Hematopoietic multipotent progenitor cell treated with erythropoietin and hydrocortisone succinate and interleukin-3 and kit ligand, for 8 days (in vitro differentiated cells): ENCODE measurements around the gene CARD19.

ENCODE experiments used
- DNase-seq: peaks from one replicate; pipeline ENCODE4 v3.0.0-alpha.2; 2015

The CARD19 gene

GRCh38 chr9:93064392-93065134, 31.5 kb upstream of the CARD19 start:
- peak; percentile 56 for DNase-seq

- DNase-seq, result no peak
Measured at GRCh38 chr9:93065135-93065720, 30.8 kb upstream of the CARD19 start.

GRCh38 chr9:93066978-93067603, 28.9 kb upstream of the CARD19 start:
- no peak for DNase-seq

- no peak for DNase-seq
Measured at GRCh38 chr9:93068956-93069355, 27.1 kb upstream of the CARD19 start.

- peak; percentile 92 for DNase-seq
Measured at GRCh38 chr9:93071464-93071863, 24.6 kb upstream of the CARD19 start.

- DNase-seq, result peak; percentile 52
Measured at GRCh38 chr9:93072383-93072795, 23.6 kb upstream of the CARD19 start.

GRCh38 chr9:93076101-93076791, 19.8 kb upstream of the CARD19 start:
- no peak for DNase-seq

- DNase-seq, result no peak
Measured at GRCh38 chr9:93076792-93077128, 19.3 kb upstream of the CARD19 start.

GRCh38 chr9:93077367-93077766, 18.6 kb upstream of the CARD19 start:
- DNase-seq, result no peak

GRCh38 chr9:93077811-93078210, 18.2 kb upstream of the CARD19 start:
- no peak for DNase-seq

- DNase-seq, result no peak
Measured at GRCh38 chr9:93079371-93079770, 16.6 kb upstream of the CARD19 start.

- no peak for DNase-seq
Measured at GRCh38 chr9:93080406-93080805, 15.6 kb upstream of the CARD19 start.

GRCh38 chr9:93081081-93081529, 14.9 kb upstream of the CARD19 start:
- DNase-seq, result no peak

GRCh38 chr9:93081931-93082330, 14.1 kb upstream of the CARD19 start:
- no peak for DNase-seq

- no peak for DNase-seq
Measured at GRCh38 chr9:93082841-93083411, 13.1 kb upstream of the CARD19 start.

- DNase-seq, result no peak
Measured at GRCh38 chr9:93083592-93084470, 12.2 kb upstream of the CARD19 start.

GRCh38 chr9:93084471-93084881, 11.5 kb upstream of the CARD19 start:
- DNase-seq, result no peak

GRCh38 chr9:93085676-93086075, 10.3 kb upstream of the CARD19 start:
- DNase-seq, result no peak

- DNase-seq, result no peak
Measured at GRCh38 chr9:93086447-93087224, 9.4 kb upstream of the CARD19 start.

- no peak for DNase-seq
Measured at GRCh38 chr9:93087971-93088655, 7.9 kb upstream of the CARD19 start.

- no peak for DNase-seq
Measured at GRCh38 chr9:93088656-93089015, 7.4 kb upstream of the CARD19 start.
